Measurements from ENCODE around the gene LYPD4. TPM values are rescaled to one million over a fixed set of nuclear protein-coding genes. Genes with fewer than 3 reads are reported as not detected.
A peak's percentile ranks its signal among the peaks of the same experiment; 100 is the strongest.

LYPD4 gene
- total RNA-seq, 1 experiment from 2014 or later, result not detected

DNA sequence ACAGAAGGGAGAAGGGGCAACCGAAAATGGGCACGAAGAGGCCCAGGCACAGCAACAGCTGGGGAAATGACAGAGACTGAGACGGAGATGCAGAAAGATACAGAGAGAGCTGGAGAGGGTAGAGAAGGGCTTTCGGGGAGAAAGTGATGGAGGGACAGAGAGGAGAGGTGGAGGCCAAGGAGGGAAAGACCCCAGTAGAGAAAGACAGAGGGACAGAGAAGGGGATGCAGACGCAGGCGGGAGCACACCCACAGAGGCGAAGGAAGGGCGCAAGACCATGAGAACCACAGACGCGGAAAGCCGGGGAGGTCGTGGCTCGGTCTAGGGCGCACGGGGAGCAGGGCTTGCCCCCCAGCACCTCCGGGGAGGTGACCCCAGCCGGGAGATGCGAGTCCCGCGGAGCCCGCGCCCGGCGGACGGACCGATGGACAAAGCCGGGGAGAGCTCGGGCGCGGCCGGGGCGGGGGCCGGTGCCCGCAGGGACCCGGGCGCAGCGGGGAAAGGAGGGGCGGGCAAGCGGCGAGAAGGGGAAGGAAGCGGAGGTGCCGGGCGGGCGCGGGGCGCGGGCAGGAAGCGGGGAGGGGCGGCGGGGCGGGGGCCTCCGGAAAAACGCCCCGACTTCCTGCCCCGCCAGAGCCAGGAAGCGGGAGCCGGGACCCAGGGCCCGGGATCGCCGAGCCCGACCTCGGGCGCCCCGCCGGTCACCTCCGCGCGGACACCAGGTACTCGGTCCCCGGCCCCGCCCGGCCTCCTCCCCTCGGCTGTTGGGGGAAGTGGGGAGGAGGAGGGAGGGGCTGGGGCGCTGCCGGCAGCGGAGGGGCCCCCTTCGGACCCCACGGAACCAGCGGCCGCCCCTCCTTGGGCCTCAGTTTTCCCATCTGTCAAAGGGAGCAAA is 38.3 kb upstream of the LYPD4 start, which contains the start of gene ARHGEF1:
Gene ARHGEF1, plus strand, starts transcription at position 617 of the 895 bp plus-strand sequence. CDS start 4,899 bp downstream, outside the sequence.
- POLR2A ChIA-PET, result interaction anchor here (0.7 to 2.1 kb wide), 2 partner anchors 10 to 54 kb away, joined by 3 to 10 read pairs; no protein-coding TSS in a partner anchor
- TF ChIP-seq, protein P1, sequence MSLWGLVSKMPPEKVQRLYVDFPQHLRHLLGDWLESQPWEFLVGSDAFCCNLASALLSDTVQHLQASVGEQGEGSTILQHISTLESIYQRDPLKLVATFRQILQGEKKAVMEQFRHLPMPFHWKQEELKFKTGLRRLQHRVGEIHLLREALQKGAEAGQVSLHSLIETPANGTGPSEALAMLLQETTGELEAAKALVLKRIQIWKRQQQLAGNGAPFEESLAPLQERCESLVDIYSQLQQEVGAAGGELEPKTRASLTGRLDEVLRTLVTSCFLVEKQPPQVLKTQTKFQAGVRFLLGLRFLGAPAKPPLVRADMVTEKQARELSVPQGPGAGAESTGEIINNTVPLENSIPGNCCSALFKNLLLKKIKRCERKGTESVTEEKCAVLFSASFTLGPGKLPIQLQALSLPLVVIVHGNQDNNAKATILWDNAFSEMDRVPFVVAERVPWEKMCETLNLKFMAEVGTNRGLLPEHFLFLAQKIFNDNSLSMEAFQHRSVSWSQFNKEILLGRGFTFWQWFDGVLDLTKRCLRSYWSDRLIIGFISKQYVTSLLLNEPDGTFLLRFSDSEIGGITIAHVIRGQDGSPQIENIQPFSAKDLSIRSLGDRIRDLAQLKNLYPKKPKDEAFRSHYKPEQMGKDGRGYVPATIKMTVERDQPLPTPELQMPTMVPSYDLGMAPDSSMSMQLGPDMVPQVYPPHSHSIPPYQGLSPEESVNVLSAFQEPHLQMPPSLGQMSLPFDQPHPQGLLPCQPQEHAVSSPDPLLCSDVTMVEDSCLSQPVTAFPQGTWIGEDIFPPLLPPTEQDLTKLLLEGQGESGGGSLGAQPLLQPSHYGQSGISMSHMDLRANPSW (CRISPR knock-in tag; conservative IDR thresholded peaks at IDR 0.05; ENCODE audit: low read depth), result 0 out of 2 replicates have a peak, but pooled peaks have one; percentile 14
- peak; percentile 83 for TF ChIP-seq ETV6 (CRISPR knock-in tag; IDR thresholded peaks at IDR 0.05)
- TF ChIP-seq ATF3 (CRISPR knock-in tag; conservative IDR thresholded peaks at IDR 0.05), result no peak
- TF ChIP-seq E2F5 (CRISPR knock-in tag; IDR thresholded peaks at IDR 0.05), result 0 out of 2 replicates have a peak, but pooled peaks have one; percentile 19
- Mint-ChIP-seq H3K36me3 (no peaks in the 10 kb centered on the region), H3K27ac (peak within 1 kb of the TSS; percentile 79), H3K9me3 (no peaks in the 10 kb centered on the region), H3K4me1 (peaks cover 36% of the 10 kb centered on the region), H3K4me3 (peak within 1 kb of the TSS; percentile 94), H3K27me3 (ENCODE audit: low read depth) (peaks cover 34% of the 10 kb centered on the region)
- ATAC-seq (no peak), DNase-seq (ENCODE audit: low spot score) (peak; percentile 56)
- CTCF ChIA-PET, result interaction anchor here (4.7 kb wide), 1 partner anchor 11 kb away, joined by 46 read pairs; no protein-coding TSS in a partner anchor

- Mint-ChIP-seq H3K9me3 (no peaks in the 10 kb centered on the region), H3K27me3 (ENCODE audit: low read depth) (peaks cover 42% of the 10 kb centered on the region), H3K27ac (no peak overlapping the region), H3K36me3 (no peaks in the 10 kb centered on the region), H3K4me3 (no peak overlapping the region), H3K4me1 (peaks cover 19% of the 10 kb centered on the region)
- ATAC-seq (no peak), DNase-seq (ENCODE audit: low spot score) (no peak)
- POLR2A ChIA-PET, result no interaction called here
- CTCF ChIA-PET, result interaction anchor here (0.7 to 4.7 kb wide), 4 partner anchors 8 to 78 kb away, joined by 3 to 46 read pairs (median 4); no protein-coding TSS in a partner anchor
- TF ChIP-seq SMAD4 (CRISPR knock-in tag; IDR thresholded peaks at IDR 0.05) (no peak), RELA (CRISPR knock-in tag; IDR thresholded peaks at IDR 0.05; ENCODE audit: borderline replicate concordance) (no peak), RORB (CRISPR knock-in tag; IDR thresholded peaks at IDR 0.05) (no peak), ZNF416 (CRISPR knock-in tag; IDR thresholded peaks at IDR 0.05) (no peak), GABPB1 (CRISPR knock-in tag; IDR thresholded peaks at IDR 0.05) (no peak), ZBTB21 (CRISPR knock-in tag; IDR thresholded peaks at IDR 0.05; ENCODE audit: borderline replicate concordance) (no peak), JUN (CRISPR knock-in tag; IDR thresholded peaks at IDR 0.05) (no peak), PREB (CRISPR knock-in tag; IDR thresholded peaks at IDR 0.05; ENCODE audit: borderline replicate concordance) (no peak), CTCF (IDR thresholded peaks at IDR 0.05) (no peak), ZNF281 (CRISPR knock-in tag; IDR thresholded peaks at IDR 0.05) (no peak)
- TF ChIP-seq, protein P2, sequence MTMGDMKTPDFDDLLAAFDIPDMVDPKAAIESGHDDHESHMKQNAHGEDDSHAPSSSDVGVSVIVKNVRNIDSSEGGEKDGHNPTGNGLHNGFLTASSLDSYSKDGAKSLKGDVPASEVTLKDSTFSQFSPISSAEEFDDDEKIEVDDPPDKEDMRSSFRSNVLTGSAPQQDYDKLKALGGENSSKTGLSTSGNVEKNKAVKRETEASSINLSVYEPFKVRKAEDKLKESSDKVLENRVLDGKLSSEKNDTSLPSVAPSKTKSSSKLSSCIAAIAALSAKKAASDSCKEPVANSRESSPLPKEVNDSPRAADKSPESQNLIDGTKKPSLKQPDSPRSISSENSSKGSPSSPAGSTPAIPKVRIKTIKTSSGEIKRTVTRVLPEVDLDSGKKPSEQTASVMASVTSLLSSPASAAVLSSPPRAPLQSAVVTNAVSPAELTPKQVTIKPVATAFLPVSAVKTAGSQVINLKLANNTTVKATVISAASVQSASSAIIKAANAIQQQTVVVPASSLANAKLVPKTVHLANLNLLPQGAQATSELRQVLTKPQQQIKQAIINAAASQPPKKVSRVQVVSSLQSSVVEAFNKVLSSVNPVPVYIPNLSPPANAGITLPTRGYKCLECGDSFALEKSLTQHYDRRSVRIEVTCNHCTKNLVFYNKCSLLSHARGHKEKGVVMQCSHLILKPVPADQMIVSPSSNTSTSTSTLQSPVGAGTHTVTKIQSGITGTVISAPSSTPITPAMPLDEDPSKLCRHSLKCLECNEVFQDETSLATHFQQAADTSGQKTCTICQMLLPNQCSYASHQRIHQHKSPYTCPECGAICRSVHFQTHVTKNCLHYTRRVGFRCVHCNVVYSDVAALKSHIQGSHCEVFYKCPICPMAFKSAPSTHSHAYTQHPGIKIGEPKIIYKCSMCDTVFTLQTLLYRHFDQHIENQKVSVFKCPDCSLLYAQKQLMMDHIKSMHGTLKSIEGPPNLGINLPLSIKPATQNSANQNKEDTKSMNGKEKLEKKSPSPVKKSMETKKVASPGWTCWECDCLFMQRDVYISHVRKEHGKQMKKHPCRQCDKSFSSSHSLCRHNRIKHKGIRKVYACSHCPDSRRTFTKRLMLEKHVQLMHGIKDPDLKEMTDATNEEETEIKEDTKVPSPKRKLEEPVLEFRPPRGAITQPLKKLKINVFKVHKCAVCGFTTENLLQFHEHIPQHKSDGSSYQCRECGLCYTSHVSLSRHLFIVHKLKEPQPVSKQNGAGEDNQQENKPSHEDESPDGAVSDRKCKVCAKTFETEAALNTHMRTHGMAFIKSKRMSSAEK (CRISPR knock-in tag; IDR thresholded peaks at IDR 0.05; ENCODE audit: borderline replicate concordance), result no peak
- TF ChIP-seq, protein P3, sequence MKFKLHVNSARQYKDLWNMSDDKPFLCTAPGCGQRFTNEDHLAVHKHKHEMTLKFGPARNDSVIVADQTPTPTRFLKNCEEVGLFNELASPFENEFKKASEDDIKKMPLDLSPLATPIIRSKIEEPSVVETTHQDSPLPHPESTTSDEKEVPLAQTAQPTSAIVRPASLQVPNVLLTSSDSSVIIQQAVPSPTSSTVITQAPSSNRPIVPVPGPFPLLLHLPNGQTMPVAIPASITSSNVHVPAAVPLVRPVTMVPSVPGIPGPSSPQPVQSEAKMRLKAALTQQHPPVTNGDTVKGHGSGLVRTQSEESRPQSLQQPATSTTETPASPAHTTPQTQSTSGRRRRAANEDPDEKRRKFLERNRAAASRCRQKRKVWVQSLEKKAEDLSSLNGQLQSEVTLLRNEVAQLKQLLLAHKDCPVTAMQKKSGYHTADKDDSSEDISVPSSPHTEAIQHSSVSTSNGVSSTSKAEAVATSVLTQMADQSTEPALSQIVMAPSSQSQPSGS (CRISPR knock-in tag; IDR thresholded peaks at IDR 0.05; ENCODE audit: borderline replicate concordance, low read depth), result no peak
These were observed 35.8 kb upstream of the LYPD4 start for GRCh38 chr19:41880329-41880708.

Measured in WTC11 (cell line).